Omental fat pad (tissue), 4 donors: ENCODE measurements around the gene PAK3. TPM values are rescaled to one million over a fixed set of nuclear protein-coding genes. Genes with fewer than 3 reads are reported as not detected.

ENCODE experiments used
- ATAC-seq: fragments of 150-250 bp; one replicate; pipeline ENCODE4 v1.9.1; 2016; ENCODE audit warnings: mild to moderate bottlenecking, moderate library complexity; ENCODE audit not compliant: low FRiP score
- DNase-seq: peaks from one replicate; pipeline ENCODE4 v3.0.0-alpha.2; 2019; ENCODE audit warnings: low spot score
- total RNA-seq, 4 donors: library from RNA; depleted of rRNA; stranded (reverse); fragments of >200 nt; gene quantifications; one replicate each; pipeline ENCODE4 v1.1.0, GENCODE V29; 2016
- TF ChIP-seq, protein P1 (sequence below), 3 donors: fragments of 450-650 bp; IDR thresholded peaks; one replicate each; pipeline ENCODE4 v1.5.1; 2016 to 2017; ENCODE audit warnings: antibody characterized with exemption in 3 of 3, mild to moderate bottlenecking in 3 of 3, moderate library complexity in 2 of 3

Gene PAK3
- total RNA-seq, 4 donors from 2014 or later = 0.72 to 2.7 (median 1.5) TPM

DNA sequence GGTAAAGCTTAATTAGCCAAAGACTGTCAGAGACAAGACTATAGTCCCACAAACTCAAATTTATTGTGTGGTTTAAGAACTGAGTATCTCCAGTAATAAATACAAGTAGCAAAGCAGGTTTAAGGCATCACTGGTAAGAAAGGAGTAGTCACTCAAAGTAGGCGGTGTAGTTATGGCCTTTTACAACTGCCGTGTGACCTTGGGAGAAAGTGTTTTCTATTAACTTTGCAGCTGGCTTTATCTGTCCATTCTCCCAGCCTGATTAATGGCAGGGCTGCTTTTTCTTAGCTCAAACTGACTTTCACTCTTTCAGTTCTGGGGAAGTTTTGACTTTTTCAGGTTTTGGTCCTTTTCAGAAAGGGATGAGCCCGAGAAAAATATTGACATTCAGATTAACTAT is 7.4 kb upstream of the PAK3 start:
- DNase-seq (no peak), ATAC-seq (no peak)
- TF ChIP-seq, protein P1, sequence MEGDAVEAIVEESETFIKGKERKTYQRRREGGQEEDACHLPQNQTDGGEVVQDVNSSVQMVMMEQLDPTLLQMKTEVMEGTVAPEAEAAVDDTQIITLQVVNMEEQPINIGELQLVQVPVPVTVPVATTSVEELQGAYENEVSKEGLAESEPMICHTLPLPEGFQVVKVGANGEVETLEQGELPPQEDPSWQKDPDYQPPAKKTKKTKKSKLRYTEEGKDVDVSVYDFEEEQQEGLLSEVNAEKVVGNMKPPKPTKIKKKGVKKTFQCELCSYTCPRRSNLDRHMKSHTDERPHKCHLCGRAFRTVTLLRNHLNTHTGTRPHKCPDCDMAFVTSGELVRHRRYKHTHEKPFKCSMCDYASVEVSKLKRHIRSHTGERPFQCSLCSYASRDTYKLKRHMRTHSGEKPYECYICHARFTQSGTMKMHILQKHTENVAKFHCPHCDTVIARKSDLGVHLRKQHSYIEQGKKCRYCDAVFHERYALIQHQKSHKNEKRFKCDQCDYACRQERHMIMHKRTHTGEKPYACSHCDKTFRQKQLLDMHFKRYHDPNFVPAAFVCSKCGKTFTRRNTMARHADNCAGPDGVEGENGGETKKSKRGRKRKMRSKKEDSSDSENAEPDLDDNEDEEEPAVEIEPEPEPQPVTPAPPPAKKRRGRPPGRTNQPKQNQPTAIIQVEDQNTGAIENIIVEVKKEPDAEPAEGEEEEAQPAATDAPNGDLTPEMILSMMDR (IDR thresholded peaks at IDR 0.05) = no peak

DNA sequence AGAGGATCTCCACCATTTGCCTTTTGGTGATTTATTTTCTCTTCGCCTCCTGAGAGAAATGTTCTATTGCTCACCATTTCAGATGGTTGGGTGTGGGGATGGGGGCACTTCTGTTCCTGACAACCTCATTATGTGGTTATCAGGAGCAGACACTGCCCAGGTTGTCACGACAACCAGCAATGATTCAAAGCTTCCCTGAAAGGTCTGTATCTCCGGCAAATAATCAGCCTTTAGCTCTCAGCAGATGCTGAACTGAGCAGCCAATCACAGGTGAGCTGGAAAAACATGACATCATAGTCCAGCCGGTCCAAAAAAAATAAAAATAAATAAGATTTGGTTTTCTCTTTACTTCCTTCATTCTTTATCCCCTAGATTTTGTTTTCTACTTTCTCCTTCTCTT is 5.5 kb upstream of the PAK3 start:
- ATAC-seq = no peak
- no peak for DNase-seq
- TF ChIP-seq, protein P1 (IDR thresholded peaks at IDR 0.05) = no peak

DNA sequence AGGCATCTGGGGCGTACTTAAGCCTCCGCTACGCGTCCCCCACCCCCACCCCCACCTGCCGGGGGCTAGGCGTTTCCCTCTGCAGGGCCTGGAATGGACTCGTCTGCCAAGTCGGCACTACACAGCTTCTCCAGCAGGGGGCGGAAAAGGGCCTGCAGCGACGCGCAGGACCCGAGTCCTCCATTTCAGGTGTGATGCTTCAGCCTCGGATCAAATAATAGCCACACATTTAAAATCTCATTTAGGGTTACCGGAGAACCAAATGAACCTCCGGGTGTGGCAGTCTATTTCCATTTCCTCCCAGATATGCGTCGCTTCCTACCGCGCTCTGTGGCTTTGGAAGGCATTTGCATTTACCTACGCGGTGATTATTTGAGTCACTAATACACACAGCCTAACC is 2.9 kb downstream of the PAK3 start:
- TF ChIP-seq, protein P1 (IDR thresholded peaks at IDR 0.05) = no peak
- ATAC-seq (no peak), DNase-seq (no peak)

DNA sequence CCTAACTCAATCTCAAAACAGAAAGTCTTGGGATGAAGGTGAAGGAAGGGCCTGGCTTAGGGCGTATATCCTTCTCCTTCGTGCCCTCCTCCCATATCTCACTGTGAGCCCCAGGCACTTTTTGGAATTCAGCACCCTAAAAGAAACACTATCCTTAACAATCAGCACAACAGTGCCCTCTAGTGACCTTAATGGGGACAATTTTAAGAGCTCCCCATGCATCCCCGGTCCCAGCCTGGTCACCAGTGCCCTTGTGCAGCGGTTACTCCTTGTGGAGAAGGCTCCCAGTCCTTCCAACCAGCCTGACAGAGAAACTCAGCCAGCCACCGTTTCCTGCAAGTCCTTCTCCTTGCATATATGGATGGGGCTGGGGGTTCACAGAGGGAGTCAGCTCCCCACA is 4.2 kb downstream of the PAK3 start:
- ATAC-seq (no peak), DNase-seq (no peak)
- TF ChIP-seq, protein P1 (IDR thresholded peaks at IDR 0.05) = no peak

DNA sequence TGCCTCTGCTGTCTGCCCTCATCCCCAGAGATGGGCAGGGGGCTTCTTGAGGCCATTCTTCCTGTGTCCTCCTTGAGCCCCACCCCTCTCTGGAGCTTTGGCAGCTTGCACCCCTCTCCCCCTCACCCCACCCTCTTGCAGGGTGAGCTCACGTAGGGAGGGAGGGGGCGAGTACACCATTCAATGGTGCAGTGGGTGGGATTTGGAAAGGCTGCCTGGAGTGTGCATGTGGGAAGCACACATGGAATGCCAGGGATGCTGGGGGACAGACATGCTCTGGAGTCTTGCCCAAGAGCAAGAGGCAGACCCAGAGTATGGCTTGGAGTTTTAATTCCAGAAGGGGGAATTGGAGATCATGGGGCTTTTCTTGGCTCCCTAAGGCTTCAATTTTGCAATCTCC is 5.6 kb downstream of the PAK3 start:
- ATAC-seq (no peak), DNase-seq (no peak)
- TF ChIP-seq, protein P1 (IDR thresholded peaks at IDR 0.05) = no peak

DNA sequence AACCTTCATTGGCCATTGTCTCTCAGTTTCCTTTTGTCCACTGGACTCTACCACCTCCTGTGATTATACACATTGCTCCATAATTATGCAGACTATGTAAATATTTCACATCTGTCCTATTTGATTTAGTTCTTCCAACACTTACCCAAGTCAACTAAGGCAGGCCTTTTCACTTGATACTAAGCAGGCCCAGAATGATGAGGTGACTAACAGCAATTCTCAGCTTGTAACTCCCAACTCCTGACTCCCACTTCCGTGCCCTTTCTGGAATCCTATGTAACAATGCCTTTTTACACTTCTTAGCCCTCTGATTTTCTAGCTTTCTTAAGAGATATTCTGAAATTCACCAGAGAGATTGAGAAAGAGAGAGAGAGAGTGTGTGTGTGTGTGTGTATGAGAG is 6.6 kb downstream of the PAK3 start:
- ATAC-seq = no peak
- TF ChIP-seq, protein P1 (IDR thresholded peaks at IDR 0.05) = no peak
- no peak for DNase-seq

DNA sequence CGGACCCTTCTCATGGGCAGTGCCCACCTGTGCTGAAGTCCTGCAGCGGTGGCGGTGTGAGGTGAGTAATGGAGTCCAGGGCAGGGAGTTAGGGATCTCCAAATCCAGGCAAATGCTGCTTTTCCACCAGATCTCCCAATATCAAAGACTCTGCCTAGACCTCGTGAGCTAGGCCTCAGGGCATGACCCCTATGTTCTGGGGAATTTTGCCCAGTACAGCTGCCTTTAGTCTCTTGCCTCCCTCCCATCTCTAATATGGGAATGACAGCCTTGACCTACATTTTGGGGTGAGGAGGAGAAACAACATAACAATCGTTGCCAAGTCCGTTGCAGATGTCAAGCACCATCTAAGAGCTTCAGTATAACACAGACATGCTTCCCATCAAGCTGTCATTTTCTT is 7.3 kb downstream of the PAK3 start:
- TF ChIP-seq, protein P1 (IDR thresholded peaks at IDR 0.05) = no peak
- no peak for DNase-seq
- ATAC-seq = peak; percentile 23
